ENCODE measurements around the gene TFEB. TPM values are rescaled to one million over a fixed set of nuclear protein-coding genes. Genes with fewer than 3 reads are reported as not detected.

Gene TFEB
- total and polyA plus RNA-seq, 2 of the 8 experiments (the other 6 are each of a cell fraction or from before 2014, with no cell fraction given) = 2.3 to 6.7 TPM

DNA sequence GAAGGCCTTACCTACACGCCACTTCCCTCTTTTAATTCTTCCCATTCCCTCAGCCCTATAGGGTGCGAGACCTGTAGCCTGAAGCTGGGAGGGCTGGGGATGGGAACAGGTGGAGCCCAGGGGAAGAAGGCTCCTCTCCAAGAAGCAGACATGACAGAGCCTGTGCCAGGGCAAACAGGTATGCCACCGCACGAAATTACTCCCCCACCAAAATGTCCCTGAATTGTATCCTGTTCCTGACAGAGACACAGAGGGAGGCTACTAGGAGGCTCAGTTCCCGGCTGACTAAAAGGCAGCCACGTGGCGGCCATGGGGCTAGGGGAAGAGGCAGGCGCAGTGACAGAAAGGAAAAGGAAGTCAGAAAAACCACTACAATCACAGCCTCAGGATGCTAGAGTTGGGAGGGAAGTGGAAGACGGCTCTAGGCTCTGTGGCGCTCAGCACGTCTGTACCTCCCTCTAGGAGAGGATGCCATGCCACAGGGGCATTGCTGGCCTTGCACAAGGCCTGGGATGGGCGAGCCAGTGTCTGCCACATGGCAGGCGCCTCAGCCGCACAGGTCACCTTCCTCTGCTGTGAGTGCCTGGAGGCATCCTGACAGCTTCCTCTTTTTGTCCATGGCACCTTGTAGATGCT, 27.7 kb downstream of the TFEB start:
- Histone ChIP-seq H3K36me3 (ENCODE audit: control insufficient read depth in 2 of 4, insufficient read depth in 4 of 4, low read length in 3 of 4) (no peaks in the 10 kb centered on the region), H3K4me2 (ENCODE audit: insufficient read depth in 1 of 2, low read depth in 2 of 2, low read length in 2 of 2) (no peak overlapping the region), H2AK5ac (ENCODE audit: low read depth, low read length) (no peak overlapping the region), H3K14ac (ENCODE audit: insufficient read length) (no peak overlapping the region), H2BK12ac (ENCODE audit: low read depth, low read length) (no peak overlapping the region), H2AFZ (ENCODE audit: low read length) (no peak overlapping the region), H3K27me3 (replicated peaks in 1 of 4; ENCODE audit: control insufficient read depth in 3 of 4, extremely low read depth in 1 of 4, insufficient read depth in 3 of 4, low read length in 3 of 4) (no peaks in the 10 kb centered on the region; a peak in 1 of 7 replicates), H3K27ac (ENCODE audit: low read depth, low read length) (no peak overlapping the region), H3K4ac (replicated peaks; ENCODE audit: insufficient read length, low read depth, low read length) (no peak overlapping the region), H3K79me2 (ENCODE audit: control insufficient read depth in 1 of 2, insufficient read depth in 2 of 2, low read length in 2 of 2) (no peaks in the 10 kb centered on the region), H3K18ac (ENCODE audit: extremely low read depth, low read length) (no peak overlapping the region; the same call in 1 of the 2 replicates), H3K79me1 (ENCODE audit: low read depth, low read length) (0 out of 2 replicates have a peak, but pooled peaks cover 2% of the 10 kb centered on the region), H2BK20ac (ENCODE audit: low read length) (no peak overlapping the region), H2BK5ac (ENCODE audit: low read depth, low read length) (no peak overlapping the region), H3K23ac (ENCODE audit: insufficient read length) (no peak overlapping the region), H3K23me2 (ENCODE audit: low read depth, low read length) (peaks cover 3% of the 10 kb centered on the region; the same call in 1 of the 2 replicates), H4K5ac (ENCODE audit: insufficient read length, low read depth, low read length) (no peak overlapping the region), H2BK15ac (ENCODE audit: low read length) (no peak overlapping the region), H3K9me3 (ENCODE audit: insufficient read depth in 2 of 2, low read depth in 1 of 2, low read length in 1 of 2) (no peaks in the 10 kb centered on the region), H4K20me1 (replicated peaks in 1 of 2; ENCODE audit: control insufficient read depth in 1 of 2, insufficient read depth in 2 of 2, low read length in 2 of 2) (peaks cover 0 to 3% of the 10 kb centered on the region in 2 experiments), H3K56ac (replicated peaks; ENCODE audit: insufficient read length, low read depth, low read length) (no peak overlapping the region), H3K4me3 (ENCODE audit: extremely low read depth in 1 of 4, insufficient read depth in 2 of 4, low read depth in 3 of 4, low read length in 4 of 4) (no peak overlapping the region), H3K4me1 (replicated peaks in 1 of 4; ENCODE audit: control insufficient read depth in 3 of 4, insufficient read depth in 4 of 4, low read length in 3 of 4) (peaks cover 0 to 8% (median 3%) of the 10 kb centered on the region in 4 experiments; a peak in 4 of 7 replicates), H2BK120ac (replicated peaks; ENCODE audit: low read depth, low read length) (no peak overlapping the region), H3K9ac (replicated peaks in 1 of 4; ENCODE audit: extremely low read depth in 1 of 4, low read depth in 3 of 4, low read length in 3 of 4) (no peak overlapping the region), H4K91ac (replicated peaks; ENCODE audit: insufficient read length, low read length) (no peak overlapping the region), H4K8ac (ENCODE audit: extremely low read depth, insufficient read depth, low read length) (no peak overlapping the region)
- FAIRE-seq = no peak
- CTCF ChIA-PET (ENCODE audit: partially characterized antibody) = interaction anchor here (1.1 to 12.5 kb wide), 11 partner anchors 12 to 333 kb away, joined by 3 to 181 read pairs (median 12); partner anchors contain the start of genes TFEB and TOMM6
- WGBS, 2 experiments (ENCODE audit: extremely low coverage in 1 of 2, insufficient coverage in 1 of 2, insufficient read length in 1 of 2, insufficient replicate concordance in 2 of 2, low coverage in 1 of 2, low lambda C conversion rate in 2 of 2, missing lambda C conversion rate in 1 of 2) = 90% methylated on average over 14 of the region's 14 CpGs; no CpG with 5 or more reads in 1 of the 2 experiments
- DNase-seq (ENCODE audit: low read depth in 1 of 2, low spot score in 2 of 2) = no peak
- POLR2A ChIA-PET (ENCODE audit: partially characterized antibody) = interaction anchor here (3.0 kb wide), 1 partner anchor 9 kb away, joined by 9 read pairs; no protein-coding TSS in a partner anchor
